K562 (cell line): Measurements from ENCODE around the gene PRKAR2B. TPM values are rescaled to one million over a fixed set of nuclear protein-coding genes. Genes with fewer than 3 reads are reported as not detected.

Experiments used
- CBFB ChIP-seq: sonication (generic); formaldehyde crosslinking; IDR thresholded peaks from 2 replicates; pipeline ENCODE4 v1.4.0; 2020; ENCODE audit warnings: mild to moderate bottlenecking, missing genetic modification reagents
- CGGBP1 ChIP-seq: fragments of 250-450 bp; sonication (Bioruptor Pico); IDR thresholded peaks from 2 replicates; pipeline ENCODE4 v1.9.0; 2021; ENCODE audit warnings: mild to moderate bottlenecking
- CHD4 ChIP-seq: fragments of 200-600 bp; sonication (generic); IDR thresholded peaks from 3 replicates; pipeline ENCODE4 v1.6.1; 2012; ENCODE audit warnings: low read depth, mild to moderate bottlenecking, mixed read lengths, low read length, inconsistent platforms; ENCODE audit not compliant: insufficient read depth, insufficient replicate concordance, poor library complexity, severe bottlenecking
- ETV1 ChIP-seq: fragments of 450-650 bp; conservative IDR thresholded peaks from 2 replicates; pipeline ENCODE4 v1.6.1; 2016; ENCODE audit warnings: missing genetic modification characterization, control low read depth, low read depth, missing compliant biosample characterization
- HDAC1 ChIP-seq, 2 experiments: fragments of 450-650 bp; IDR thresholded peaks; 2 replicates each; pipeline ENCODE4 v1.6.1; 2016 to 2017; ENCODE audit warnings: inconsistent platforms in 1 of 2, mild to moderate bottlenecking in 1 of 2, moderate library complexity in 1 of 2
- HDAC2 ChIP-seq: fragments of 450-650 bp; IDR thresholded peaks from 2 replicates; pipeline ENCODE4 v1.6.1; 2016; ENCODE audit warnings: mild to moderate bottlenecking
- HMGXB4 ChIP-seq: sonication (generic); formaldehyde crosslinking; IDR thresholded peaks from 2 replicates; pipeline ENCODE4 v1.8.1; 2023; ENCODE audit warnings: mild to moderate bottlenecking, missing genetic modification reagents
- NFYB ChIP-seq: IDR thresholded peaks from 2 replicates; pipeline ENCODE4 v1.6.1; 2011; ENCODE audit warnings: mild to moderate bottlenecking, moderate library complexity; ENCODE audit not compliant: insufficient read length; ENCODE audit errors: extremely low read depth
- NR2C2 ChIP-seq, 2 experiments: fragments of 200-800 bp in 1 of 2; sonication (Bioruptor generic) in 1 of 2; sonication (generic) in 1 of 2; formaldehyde crosslinking in 1 of 2; IDR thresholded peaks; 2 replicates each; pipeline versions ENCODE4 v1.6.1 to v1.8.0; 2016 to 2022; ENCODE audit warnings: mild to moderate bottlenecking in 1 of 2, missing compliant biosample characterization in 1 of 2, missing genetic modification characterization in 1 of 2, missing genetic modification reagents in 1 of 2
- NR4A1 ChIP-seq, 2 experiments: fragments of 250-450 bp in 1 of 2; fragments of 450-650 bp in 1 of 2; sonication (Bioruptor Pico) in 1 of 2; IDR thresholded peaks; 2 replicates each; pipeline versions ENCODE4 v1.4.0 to v1.6.1; 2016 to 2020; ENCODE audit warnings: mild to moderate bottlenecking in 2 of 2, missing compliant biosample characterization in 1 of 2, missing genetic modification characterization in 1 of 2, moderate library complexity in 1 of 2
- SOX6 ChIP-seq: fragments of 450-650 bp; IDR thresholded peaks from 2 replicates; pipeline ENCODE4 v1.6.1; 2014; ENCODE audit warnings: mild to moderate bottlenecking
- TCF7 ChIP-seq: sonication (generic); IDR thresholded peaks from 2 replicates; pipeline ENCODE4 v1.6.1; 2016; ENCODE audit warnings: antibody characterized with exemption, borderline replicate concordance
- THRAP3 ChIP-seq: fragments of 450-650 bp; IDR thresholded peaks from 2 replicates; pipeline ENCODE4 v1.6.1; 2016; ENCODE audit warnings: mild to moderate bottlenecking, inconsistent platforms, borderline replicate concordance
- UBTF ChIP-seq, 2 experiments: IDR thresholded peaks; 2 replicates each; pipeline ENCODE4 v1.6.1; 2012; ENCODE audit warnings: improper control_type of control experiment in 2 of 2, low read depth in 2 of 2, low read length in 2 of 2, borderline replicate concordance in 1 of 2
- USF2 ChIP-seq: sonication (generic); formaldehyde crosslinking; IDR thresholded peaks from 2 replicates; pipeline ENCODE4 v1.5.0; 2020; ENCODE audit warnings: missing genetic modification reagents
- XRCC5 ChIP-seq: fragments of 200-400 bp; formaldehyde crosslinking; IDR thresholded peaks from 2 replicates; pipeline ENCODE4 v1.6.1; 2017; ENCODE audit warnings: low read depth, mild to moderate bottlenecking, low read length
- ZNF165 ChIP-seq: fragments of 250-450 bp; sonication (Bioruptor Pico); IDR thresholded peaks from 2 replicates; pipeline ENCODE4 v1.4.0; 2020; ENCODE audit warnings: borderline replicate concordance
- ZNF354B ChIP-seq: fragments of 250-450 bp; sonication (Bioruptor Pico); IDR thresholded peaks from 2 replicates; pipeline ENCODE4 v1.4.0; 2020
- ZNF449 ChIP-seq: fragments of 250-450 bp; sonication (Bioruptor Pico); IDR thresholded peaks from 2 replicates; pipeline ENCODE4 v1.8.0; 2022; ENCODE audit warnings: moderate library complexity, mild to moderate bottlenecking, inconsistent platforms
- polyA plus RNA-seq, 8 experiments: library from polyadenylated mRNA; depleted of rRNA in 4 of 8; stranded (reverse) in 5 of 8; unstranded in 3 of 8; fragments of >200 nt; fragmentation: Nextera tagmentation in 2 of 8; fragmentation: Illumina TruSeq in 1 of 8; extraction: Ambion mirVana in 2 of 8; extraction: Trizol in 1 of 8; gene quantifications; 2 replicates each; pipeline versions ENCODE4 v1.2.1 to v1.2.3, GENCODE V29; 2011 to 2014; ENCODE audit warnings: inconsistent platforms in 1 of 8, missing spikeins in 1 of 8
- total RNA-seq, 7 experiments: library from RNA; depleted of rRNA in 6 of 7; stranded (reverse); fragments of >200 nt in 6 of 7; fragmentation: Illumina TruSeq in 2 of 7; extraction: Trizol in 2 of 7; gene quantifications; 2 replicates each; pipeline versions ENCODE4 v1.2.1 to v1.2.3, GENCODE V29; 2011 to 2021; ENCODE audit warnings: low replicate concordance in 1 of 7

PRKAR2B gene
- total and polyA plus RNA-seq, 9 of the 15 experiments (the other 6 are each of a cell fraction or from before 2014, with no cell fraction given) = 59.0 to 173 (median 129) TPM

- TF ChIP-seq UBTF (IDR thresholded peaks at IDR 0.05; ENCODE audit: borderline replicate concordance in 1 of 2, low read depth in 2 of 2, low read length in 2 of 2) = peak; percentile 90 to 92; a peak in 3 of 4 replicates
- TF ChIP-seq HMGXB4 (CRISPR knock-in tag) = peak; percentile 12; the same call in 1 of the 2 replicates
- peak; percentile 96 for TF ChIP-seq SOX6
- peak; percentile 87 for TF ChIP-seq ETV1 (tag)
- TF ChIP-seq XRCC5 = 0 out of 2 replicates have a peak, but pooled peaks have one; percentile 35
- TF ChIP-seq HDAC1 (IDR thresholded peaks at IDR 0.05) = peak; percentile 33 to 96; a peak in 3 of 4 replicates
- no peak for TF ChIP-seq ZNF449 (CRISPR knock-in tag)
- no peak for TF ChIP-seq NR4A1 (CRISPR knock-in tag; IDR thresholded peaks at IDR 0.05)
- TF ChIP-seq NR4A1 (tag; IDR thresholded peaks at IDR 0.05) = 0 out of 2 replicates have a peak, but pooled peaks have one; percentile 43
- peak; percentile 80 for TF ChIP-seq NFYB
- no peak for TF ChIP-seq USF2 (CRISPR knock-in tag)
- TF ChIP-seq HDAC2 = peak; percentile 92
- 0 out of 2 replicates have a peak, but pooled peaks have one; percentile 2 for TF ChIP-seq CGGBP1
- TF ChIP-seq CBFB (CRISPR knock-in tag) = no peak
- TF ChIP-seq ZNF165 (CRISPR knock-in tag) = no peak
- no peak for TF ChIP-seq TCF7
- TF ChIP-seq CHD4 = no peak
- TF ChIP-seq THRAP3 = no peak
- TF ChIP-seq NR2C2 (CRISPR knock-in tag; IDR thresholded peaks at IDR 0.05) = 0 out of 2 replicates have a peak, but pooled peaks have one; percentile 14
- TF ChIP-seq NR2C2 (tag; IDR thresholded peaks at IDR 0.05) = peak; percentile 95
- TF ChIP-seq ZNF354B (CRISPR knock-in tag) = no peak
Observed at GRCh38 chr7:107168233-107169119, 124.0 kb downstream of the PRKAR2B start, which contains the start of gene HBP1 (continued).
